Measurements from ENCODE around the gene NOSTRIN. TPM values are rescaled to one million over a fixed set of nuclear protein-coding genes. Genes with fewer than 3 reads are reported as not detected.
"Not testable (repeated sequence)": the region's sequence is repeated elsewhere in the genome, so short reads cannot be mapped to it uniquely, and the experiment has no call there.

NOSTRIN gene
- total RNA-seq, 2 donors from 2014 or later: 0.42 to 0.73 TPM

DNA sequence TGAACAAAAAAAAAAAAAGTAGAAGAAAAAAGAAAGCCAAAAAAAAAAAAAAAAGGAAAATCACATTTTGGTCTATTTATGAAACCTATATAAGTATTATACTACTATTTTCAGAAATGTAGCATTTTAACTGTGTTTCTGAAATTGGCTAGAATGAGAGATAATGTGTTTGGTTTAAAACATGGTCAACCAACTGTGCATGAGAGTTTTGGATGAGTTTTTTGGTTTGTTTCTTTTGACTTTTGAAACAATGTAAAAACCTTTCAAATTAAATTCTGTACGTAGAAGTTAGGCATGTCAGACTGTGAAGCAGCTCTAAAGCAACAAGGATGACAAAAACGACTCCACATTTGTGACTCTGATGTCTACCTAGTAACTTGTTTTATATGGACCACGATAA, 53.2 kb downstream of the NOSTRIN start:
- no peak overlapping the region for H3K4me3 ChIP-seq (ENCODE audit: low read length)
- Mint-ChIP-seq H3K27me3 (ENCODE audit: insufficient read depth) (no peaks in the 10 kb centered on the region), H3K27ac (no peak overlapping the region), H3K36me3 (ENCODE audit: low read depth) (peaks cover 2% of the 10 kb centered on the region), H3K9me3 (no peaks in the 10 kb centered on the region), H3K4me1 (peaks cover 8% of the 10 kb centered on the region), H3K4me3 (no peak overlapping the region)
- DNase-seq: no peak
- no peak overlapping the region for H3K27ac ChIP-seq (ENCODE audit: low read depth, low read length)
- TF ChIP-seq, protein P1, sequence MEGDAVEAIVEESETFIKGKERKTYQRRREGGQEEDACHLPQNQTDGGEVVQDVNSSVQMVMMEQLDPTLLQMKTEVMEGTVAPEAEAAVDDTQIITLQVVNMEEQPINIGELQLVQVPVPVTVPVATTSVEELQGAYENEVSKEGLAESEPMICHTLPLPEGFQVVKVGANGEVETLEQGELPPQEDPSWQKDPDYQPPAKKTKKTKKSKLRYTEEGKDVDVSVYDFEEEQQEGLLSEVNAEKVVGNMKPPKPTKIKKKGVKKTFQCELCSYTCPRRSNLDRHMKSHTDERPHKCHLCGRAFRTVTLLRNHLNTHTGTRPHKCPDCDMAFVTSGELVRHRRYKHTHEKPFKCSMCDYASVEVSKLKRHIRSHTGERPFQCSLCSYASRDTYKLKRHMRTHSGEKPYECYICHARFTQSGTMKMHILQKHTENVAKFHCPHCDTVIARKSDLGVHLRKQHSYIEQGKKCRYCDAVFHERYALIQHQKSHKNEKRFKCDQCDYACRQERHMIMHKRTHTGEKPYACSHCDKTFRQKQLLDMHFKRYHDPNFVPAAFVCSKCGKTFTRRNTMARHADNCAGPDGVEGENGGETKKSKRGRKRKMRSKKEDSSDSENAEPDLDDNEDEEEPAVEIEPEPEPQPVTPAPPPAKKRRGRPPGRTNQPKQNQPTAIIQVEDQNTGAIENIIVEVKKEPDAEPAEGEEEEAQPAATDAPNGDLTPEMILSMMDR (conservative IDR thresholded peaks at IDR 0.05): no peak
- peaks cover 4% of the 10 kb centered on the region for H3K36me3 ChIP-seq (ENCODE audit: control insufficient read depth, insufficient read depth, low read length)
- WGBS, 2 experiments (ENCODE audit: insufficient coverage in 1 of 2, insufficient read length in 1 of 2): 98 to 100% methylated on average over 2 to 3 of the region's 3 CpGs
- H3K27me3 ChIP-seq (ENCODE audit: control insufficient read depth, insufficient read depth, low read length, poor library complexity, severe bottlenecking): no peaks in the 10 kb centered on the region
- H3K9ac ChIP-seq (ENCODE audit: extremely low read depth, low read length, poor library complexity, severe bottlenecking): no peak overlapping the region
- no peaks in the 10 kb centered on the region for H3K4me1 ChIP-seq (ENCODE audit: control insufficient read depth, insufficient read depth, low read length)
- H3K9me3 ChIP-seq (ENCODE audit: control insufficient read depth, low read length): no peaks in the 10 kb centered on the region

DNA sequence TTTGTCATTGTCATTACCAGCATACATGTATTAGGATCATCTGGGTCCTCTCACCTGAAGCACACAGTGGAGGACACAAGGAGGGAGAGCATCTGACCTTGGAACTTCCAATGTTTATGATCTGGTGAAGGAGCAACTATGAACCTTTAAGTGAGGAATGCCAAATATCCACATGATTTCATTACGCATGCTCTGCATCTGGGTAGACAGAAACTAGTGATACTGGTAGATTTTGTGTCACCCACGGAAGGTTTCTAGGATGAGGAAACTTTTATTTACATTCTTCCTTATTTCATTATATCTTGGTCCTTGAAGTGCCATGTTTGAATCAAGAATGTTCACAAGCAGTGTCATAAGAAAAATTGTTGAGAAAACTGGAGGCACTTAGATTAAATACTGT, 55.7 kb downstream of the NOSTRIN start:
- TF ChIP-seq, protein P1 (conservative IDR thresholded peaks at IDR 0.05): no peak
- no peak overlapping the region for H3K27ac ChIP-seq (ENCODE audit: low read depth, low read length)
- no peak for DNase-seq
- 100% methylated on average over 2 of the region's 2 CpGs; no CpG with 5 or more reads in 1 of the 2 experiments for WGBS, 2 experiments (ENCODE audit: insufficient coverage in 1 of 2, insufficient read length in 1 of 2)
- Mint-ChIP-seq H3K27me3 (ENCODE audit: insufficient read depth) (no peaks in the 10 kb centered on the region), H3K4me1 (peaks cover 8% of the 10 kb centered on the region), H3K9me3 (no peaks in the 10 kb centered on the region), H3K36me3 (ENCODE audit: low read depth) (peaks cover 4% of the 10 kb centered on the region), H3K4me3 (no peak overlapping the region), H3K27ac (no peak overlapping the region)
- no peak overlapping the region for H3K9ac ChIP-seq (ENCODE audit: extremely low read depth, low read length, poor library complexity, severe bottlenecking)
- peaks cover 4% of the 10 kb centered on the region for H3K36me3 ChIP-seq (ENCODE audit: control insufficient read depth, insufficient read depth, low read length)
- H3K4me1 ChIP-seq (ENCODE audit: control insufficient read depth, insufficient read depth, low read length): no peaks in the 10 kb centered on the region
- no peak overlapping the region for H3K4me3 ChIP-seq (ENCODE audit: low read length)
- H3K27me3 ChIP-seq (ENCODE audit: control insufficient read depth, insufficient read depth, low read length, poor library complexity, severe bottlenecking): no peaks in the 10 kb centered on the region
- H3K9me3 ChIP-seq (ENCODE audit: control insufficient read depth, low read length): no peaks in the 10 kb centered on the region

DNA sequence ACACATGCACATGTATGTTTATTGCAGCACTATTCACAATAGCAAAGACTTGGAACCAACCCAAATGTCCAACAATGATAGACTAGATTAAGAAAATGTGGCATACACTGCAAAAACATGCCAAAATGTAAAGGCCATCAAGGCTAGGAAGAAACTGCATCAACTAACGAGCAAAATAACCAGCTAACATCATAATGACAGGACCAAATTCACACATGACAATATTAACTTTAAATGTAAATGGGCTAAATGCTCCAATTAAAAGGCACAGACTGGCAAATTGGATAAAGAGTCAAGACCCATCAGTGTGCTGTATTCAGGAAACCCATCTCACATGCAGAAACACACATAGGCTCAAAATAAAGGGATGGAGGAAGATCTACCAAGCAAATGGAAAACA, 64.7 kb downstream of the NOSTRIN start:
- not testable (repeated sequence) for H3K27me3 ChIP-seq (ENCODE audit: control insufficient read depth, insufficient read depth, low read length, poor library complexity, severe bottlenecking); H3K9me3 ChIP-seq (ENCODE audit: control insufficient read depth, low read length); H3K27ac ChIP-seq (ENCODE audit: low read depth, low read length); H3K27ac Mint-ChIP-seq; H3K4me1 Mint-ChIP-seq; DNase-seq; H3K9ac ChIP-seq (ENCODE audit: extremely low read depth, low read length, poor library complexity, severe bottlenecking); H3K27me3 Mint-ChIP-seq (ENCODE audit: insufficient read depth); H3K4me3 Mint-ChIP-seq; H3K4me3 ChIP-seq (ENCODE audit: low read length); H3K4me1 ChIP-seq (ENCODE audit: control insufficient read depth, insufficient read depth, low read length)
- H3K36me3 Mint-ChIP-seq (ENCODE audit: low read depth): peaks cover 46% of the 10 kb centered on the region
- WGBS, 2 experiments (ENCODE audit: insufficient coverage in 1 of 2, insufficient read length in 1 of 2): no CpG with 5 or more reads among the region's 1 CpG
- peaks cover 16% of the 10 kb centered on the region for H3K36me3 ChIP-seq (ENCODE audit: control insufficient read depth, insufficient read depth, low read length)
- H3K9me3 Mint-ChIP-seq: peaks cover 18% of the 10 kb centered on the region

DNA sequence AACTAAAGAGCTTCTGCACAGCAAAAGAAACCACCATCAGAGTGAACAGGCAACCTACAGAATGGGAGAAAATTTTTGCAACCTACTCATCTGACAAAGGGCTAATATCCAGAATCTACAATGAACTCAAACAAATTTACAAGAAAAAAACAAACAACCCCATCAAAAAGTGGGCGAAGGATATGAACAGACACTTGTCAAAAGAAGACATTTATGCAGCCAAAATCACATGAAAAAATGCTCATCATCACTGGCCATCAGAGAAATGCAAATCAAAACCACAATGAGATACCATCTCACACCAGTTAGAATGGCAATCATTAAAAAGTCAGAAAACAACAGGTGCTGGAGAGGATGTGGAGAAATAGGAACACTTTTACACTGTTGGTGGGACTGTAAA, 67.9 kb downstream of the NOSTRIN start:
- not testable (repeated sequence) for H3K27ac ChIP-seq (ENCODE audit: low read depth, low read length); H3K9me3 ChIP-seq (ENCODE audit: control insufficient read depth, low read length); H3K27ac Mint-ChIP-seq; H3K4me3 ChIP-seq (ENCODE audit: low read length); H3K9ac ChIP-seq (ENCODE audit: extremely low read depth, low read length, poor library complexity, severe bottlenecking); H3K4me1 Mint-ChIP-seq; H3K4me3 Mint-ChIP-seq; H3K27me3 Mint-ChIP-seq (ENCODE audit: insufficient read depth); H3K27me3 ChIP-seq (ENCODE audit: control insufficient read depth, insufficient read depth, low read length, poor library complexity, severe bottlenecking); DNase-seq; H3K4me1 ChIP-seq (ENCODE audit: control insufficient read depth, insufficient read depth, low read length)
- H3K36me3 ChIP-seq (ENCODE audit: control insufficient read depth, insufficient read depth, low read length): peaks cover 20% of the 10 kb centered on the region
- 100% methylated on average over 1 of the region's 1 CpG; no CpG with 5 or more reads in 1 of the 2 experiments for WGBS, 2 experiments (ENCODE audit: insufficient coverage in 1 of 2, insufficient read length in 1 of 2)
- Mint-ChIP-seq H3K9me3 (peaks cover 18% of the 10 kb centered on the region), H3K36me3 (ENCODE audit: low read depth) (peaks cover 34% of the 10 kb centered on the region)

DNA sequence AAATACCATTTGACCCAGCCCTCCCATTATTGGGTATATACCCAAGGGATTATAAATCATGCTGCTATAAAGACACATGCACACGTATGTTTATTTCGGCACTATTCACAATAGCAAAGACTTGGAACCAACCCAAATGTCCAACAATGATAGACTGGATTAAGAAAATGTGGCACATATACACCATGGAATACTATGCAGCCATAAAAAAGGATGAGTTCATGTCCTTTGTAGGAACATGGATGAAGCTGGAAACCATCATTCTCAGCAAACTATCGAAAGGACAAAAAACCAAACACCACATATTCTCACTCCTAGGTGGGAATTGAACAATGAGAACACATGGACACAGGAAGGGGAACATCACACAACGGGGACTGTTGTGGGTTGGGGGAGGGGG, 68.4 kb downstream of the NOSTRIN start:
- peaks cover 32% of the 10 kb centered on the region for H3K36me3 Mint-ChIP-seq (ENCODE audit: low read depth)
- H3K27me3 Mint-ChIP-seq (ENCODE audit: insufficient read depth); H3K4me3 Mint-ChIP-seq; DNase-seq; H3K27me3 ChIP-seq (ENCODE audit: control insufficient read depth, insufficient read depth, low read length, poor library complexity, severe bottlenecking); H3K4me3 ChIP-seq (ENCODE audit: low read length); H3K9me3 ChIP-seq (ENCODE audit: control insufficient read depth, low read length); H3K27ac Mint-ChIP-seq; H3K9ac ChIP-seq (ENCODE audit: extremely low read depth, low read length, poor library complexity, severe bottlenecking); H3K4me1 ChIP-seq (ENCODE audit: control insufficient read depth, insufficient read depth, low read length); H3K27ac ChIP-seq (ENCODE audit: low read depth, low read length); H3K4me1 Mint-ChIP-seq: not testable (repeated sequence)
- WGBS, 2 experiments (ENCODE audit: insufficient coverage in 1 of 2, insufficient read length in 1 of 2): 100% methylated on average over 1 of the region's 4 CpGs; no CpG with 5 or more reads in 1 of the 2 experiments
- peaks cover 20% of the 10 kb centered on the region for H3K36me3 ChIP-seq (ENCODE audit: control insufficient read depth, insufficient read depth, low read length)
- H3K9me3 Mint-ChIP-seq: peaks cover 17% of the 10 kb centered on the region

All from endodermal cell (in vitro differentiated cells).